Measurements from ENCODE around the gene PKP2.

DNA sequence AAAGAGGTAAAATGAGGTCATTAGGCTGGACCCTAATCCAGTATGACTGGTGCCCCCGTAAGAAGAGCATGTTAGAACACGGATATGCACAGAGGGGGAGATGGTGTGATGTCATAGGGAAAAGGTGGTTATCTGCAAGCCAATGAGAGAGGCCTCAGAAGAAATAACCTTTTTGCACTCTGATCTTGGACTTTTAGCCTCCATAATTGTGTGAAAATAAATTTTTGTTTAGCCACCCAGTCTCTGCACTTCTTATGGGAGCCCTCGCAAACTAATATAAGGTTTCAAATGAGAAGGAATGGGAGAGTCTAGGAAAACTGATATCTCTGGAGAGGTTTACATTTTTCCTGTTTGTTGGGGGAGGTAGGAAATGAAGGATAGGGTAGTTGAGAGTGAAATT, 43.2 kb upstream of the PKP2 start:
- no peak for TF ChIP-seq POLR2AphosphoS5 (IDR thresholded peaks at IDR 0.05; ENCODE audit: low read depth)
- TF ChIP-seq, protein P1, sequence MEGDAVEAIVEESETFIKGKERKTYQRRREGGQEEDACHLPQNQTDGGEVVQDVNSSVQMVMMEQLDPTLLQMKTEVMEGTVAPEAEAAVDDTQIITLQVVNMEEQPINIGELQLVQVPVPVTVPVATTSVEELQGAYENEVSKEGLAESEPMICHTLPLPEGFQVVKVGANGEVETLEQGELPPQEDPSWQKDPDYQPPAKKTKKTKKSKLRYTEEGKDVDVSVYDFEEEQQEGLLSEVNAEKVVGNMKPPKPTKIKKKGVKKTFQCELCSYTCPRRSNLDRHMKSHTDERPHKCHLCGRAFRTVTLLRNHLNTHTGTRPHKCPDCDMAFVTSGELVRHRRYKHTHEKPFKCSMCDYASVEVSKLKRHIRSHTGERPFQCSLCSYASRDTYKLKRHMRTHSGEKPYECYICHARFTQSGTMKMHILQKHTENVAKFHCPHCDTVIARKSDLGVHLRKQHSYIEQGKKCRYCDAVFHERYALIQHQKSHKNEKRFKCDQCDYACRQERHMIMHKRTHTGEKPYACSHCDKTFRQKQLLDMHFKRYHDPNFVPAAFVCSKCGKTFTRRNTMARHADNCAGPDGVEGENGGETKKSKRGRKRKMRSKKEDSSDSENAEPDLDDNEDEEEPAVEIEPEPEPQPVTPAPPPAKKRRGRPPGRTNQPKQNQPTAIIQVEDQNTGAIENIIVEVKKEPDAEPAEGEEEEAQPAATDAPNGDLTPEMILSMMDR (IDR thresholded peaks at IDR 0.05; ENCODE audit: insufficient read depth, low read length), result no peak
- TF ChIP-seq REST (IDR thresholded peaks at IDR 0.05; ENCODE audit: insufficient replicate concordance, low read depth), result no peak
- TF ChIP-seq GABPA (IDR thresholded peaks at IDR 0.05; ENCODE audit: low read depth), result no peak
- TF ChIP-seq SPI1 (IDR thresholded peaks at IDR 0.05; ENCODE audit: borderline replicate concordance, low read depth), result no peak
